Measurements from ENCODE around the gene PKN2.

The PKN2 gene

GRCh38 chr1:88742531-88742930, 58.5 kb downstream of the PKN2 start:
- Histone ChIP-seq H3K36me3 (replicated peaks; ENCODE audit: insufficient read depth, low read length) (no peaks in the 10 kb centered on the region; the same call in 1 of the 2 replicates), H3K4me1 (ENCODE audit: low read length) (peaks cover 9% of the 10 kb centered on the region; the same call in 1 of the 2 replicates), H4K20me1 (ENCODE audit: insufficient read depth, low read length) (no peaks in the 10 kb centered on the region), H3K9ac (ENCODE audit: low read length) (no peak overlapping the region), H3K9me3 (replicated peaks; ENCODE audit: insufficient read depth, low read length) (no peaks in the 10 kb centered on the region), H3K9me2 (replicated peaks; ENCODE audit: insufficient read depth, low read length) (no peaks in the 10 kb centered on the region), H3K27ac (ENCODE audit: low read length) (no peak overlapping the region), H2AFZ (ENCODE audit: low read length) (no peak overlapping the region), H3K79me2 (ENCODE audit: low read length) (peaks cover 20% of the 10 kb centered on the region), H3K4me3 (ENCODE audit: low read length) (no peak overlapping the region), H3F3A (ENCODE audit: insufficient read depth, low read length) (no peaks in the 10 kb centered on the region), H3K4me2 (ENCODE audit: low read depth, low read length) (peak overlapping the region; percentile 6; the same call in 1 of the 2 replicates), H3K27me3 (replicated peaks; ENCODE audit: insufficient read depth, low read length) (no peaks in the 10 kb centered on the region)
- TF ChIP-seq EZH2phosphoT487 (IDR thresholded peaks at IDR 0.05; ENCODE audit: low read length) (no peak), EZH2 (optimal IDR thresholded peaks at IDR 0.05; ENCODE audit: low read depth, low read length) (no peak), CTCF (IDR thresholded peaks at IDR 0.05; ENCODE audit: low read length) (no peak)
- DNase-seq: no peak

DNA sequence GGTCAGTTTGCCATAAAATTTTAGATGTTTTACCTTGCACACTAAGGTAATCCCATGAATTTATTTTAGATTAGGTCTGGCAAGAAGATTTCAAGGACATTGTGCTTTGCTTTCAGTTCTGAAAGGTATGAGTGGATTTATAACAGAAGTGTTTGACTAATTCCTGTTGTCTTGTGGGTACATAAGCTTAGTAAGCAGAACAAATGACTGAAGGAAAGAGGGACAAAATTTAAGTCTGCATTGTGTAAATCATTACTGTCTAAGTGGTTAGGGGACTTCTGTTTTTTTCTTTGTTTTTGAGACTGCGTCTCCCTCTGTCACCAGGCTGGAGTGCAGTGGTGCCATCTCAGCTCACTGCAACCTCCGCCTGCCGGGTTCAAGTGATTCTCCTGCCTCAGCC, 60.1 kb downstream of the PKN2 start:
- Histone ChIP-seq H3K9me2 (replicated peaks; ENCODE audit: insufficient read depth, low read length) (no peaks in the 10 kb centered on the region), H3K27ac (ENCODE audit: low read length) (no peak overlapping the region), H3K36me3 (replicated peaks; ENCODE audit: insufficient read depth, low read length) (no peaks in the 10 kb centered on the region; the same call in 1 of the 2 replicates), H3K27me3 (replicated peaks; ENCODE audit: insufficient read depth, low read length) (no peaks in the 10 kb centered on the region), H2AFZ (ENCODE audit: low read length) (no peak overlapping the region), H3K79me2 (ENCODE audit: low read length) (0 out of 2 replicates have a peak, but pooled peaks cover 5% of the 10 kb centered on the region), H3K4me2 (ENCODE audit: low read depth, low read length) (no peak overlapping the region), H3K9me3 (replicated peaks; ENCODE audit: insufficient read depth, low read length) (no peaks in the 10 kb centered on the region), H3K9ac (ENCODE audit: low read length) (no peak overlapping the region), H3F3A (ENCODE audit: insufficient read depth, low read length) (no peaks in the 10 kb centered on the region), H3K4me1 (ENCODE audit: low read length) (peaks cover 9% of the 10 kb centered on the region; the same call in 1 of the 2 replicates), H3K4me3 (ENCODE audit: low read length) (no peak overlapping the region), H4K20me1 (ENCODE audit: insufficient read depth, low read length) (no peaks in the 10 kb centered on the region)
- TF ChIP-seq EZH2phosphoT487 (IDR thresholded peaks at IDR 0.05; ENCODE audit: low read length) (no peak), EZH2 (optimal IDR thresholded peaks at IDR 0.05; ENCODE audit: low read depth, low read length) (no peak), CTCF (IDR thresholded peaks at IDR 0.05; ENCODE audit: low read length) (no peak)
- DNase-seq: no peak

DNA sequence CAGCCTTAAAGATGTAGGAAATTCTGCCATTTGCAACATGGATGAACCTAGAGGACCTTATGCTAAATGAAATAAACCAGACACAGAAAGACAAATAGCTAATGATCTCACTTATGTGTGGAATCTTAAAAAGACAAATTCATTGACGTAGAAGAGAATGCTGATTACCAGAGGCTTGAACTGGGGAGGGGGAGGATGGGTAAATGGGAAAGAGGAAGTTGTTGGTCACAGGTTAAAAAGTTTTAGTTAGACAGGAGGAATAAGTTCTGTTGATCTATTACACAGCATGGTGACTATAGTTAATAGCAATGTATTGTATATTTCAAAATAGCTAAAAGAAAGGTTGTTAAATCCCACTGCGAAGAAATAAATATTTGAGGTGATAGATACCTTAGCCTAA, 62.8 kb downstream of the PKN2 start:
- H3K9me2 ChIP-seq (replicated peaks; ENCODE audit: insufficient read depth, low read length): no peaks in the 10 kb centered on the region
- H3K9me3 ChIP-seq (replicated peaks; ENCODE audit: insufficient read depth, low read length): no peaks in the 10 kb centered on the region
- peaks cover 18% of the 10 kb centered on the region; the same call in 1 of the 2 replicates for H3K4me1 ChIP-seq (ENCODE audit: low read length)
- H4K20me1 ChIP-seq (ENCODE audit: insufficient read depth, low read length): no peaks in the 10 kb centered on the region
- no peaks in the 10 kb centered on the region; the same call in 1 of the 2 replicates for H3K36me3 ChIP-seq (replicated peaks; ENCODE audit: insufficient read depth, low read length)
- no peaks in the 10 kb centered on the region for H3K27me3 ChIP-seq (replicated peaks; ENCODE audit: insufficient read depth, low read length)
- no peak for DNase-seq
- no peaks in the 10 kb centered on the region for H3F3A ChIP-seq (ENCODE audit: insufficient read depth, low read length)
- no peak overlapping the region for H3K27ac ChIP-seq (ENCODE audit: low read length)
- H3K4me2 ChIP-seq (ENCODE audit: low read depth, low read length): no peak overlapping the region
- H3K4me3 ChIP-seq (ENCODE audit: low read length): no peak overlapping the region
- TF ChIP-seq EZH2 (optimal IDR thresholded peaks at IDR 0.05; ENCODE audit: low read depth, low read length): no peak
- no peak for TF ChIP-seq CTCF (IDR thresholded peaks at IDR 0.05; ENCODE audit: low read length)
- no peak for TF ChIP-seq EZH2phosphoT487 (IDR thresholded peaks at IDR 0.05; ENCODE audit: low read length)
- H3K9ac ChIP-seq (ENCODE audit: low read length): no peak overlapping the region
- 0 out of 2 replicates have a peak, but pooled peaks cover 4% of the 10 kb centered on the region for H3K79me2 ChIP-seq (ENCODE audit: low read length)
- no peak overlapping the region for H2AFZ ChIP-seq (ENCODE audit: low read length)
